GM23338 (cell line): ENCODE data around the gene UQCR11. TPM values are rescaled to one million over a fixed set of nuclear protein-coding genes. Genes with fewer than 3 reads are reported as not detected.
A peak's percentile ranks its signal among the peaks of the same experiment; 100 is the strongest.

Experiments used
- ATAC-seq: fragments of 200-7000 bp; cut with Tn5 transposase; 3 replicates; pipeline ENCODE4 v1.9.1; 2020
- DNase-seq: peaks from one replicate; pipeline ENCODE4 v3.0.0-alpha.2; 2015; ENCODE audit warnings: low spot score
- H2AFZ ChIP-seq: fragments of 200-600 bp; sonication (generic); 2 replicates; pipeline ENCODE4 v1.8.0; 2016; ENCODE audit warnings: antibody characterized with exemption, mild to moderate bottlenecking, moderate library complexity
- H3F3A ChIP-seq: fragments of 200-600 bp; sonication (generic); replicated peaks from 2 replicates; pipeline ENCODE4 v1.8.0; 2017; ENCODE audit warnings: antibody characterized with exemption, mixed run types, low read depth
- H3K27ac ChIP-seq: fragments of 200-600 bp; sonication (generic); 2 replicates; pipeline ENCODE4 v1.6.1; 2016; ENCODE audit warnings: low read depth
- H3K27me3 ChIP-seq: fragments of 200-600 bp; sonication (generic); 2 replicates; pipeline ENCODE4 v1.8.0; 2016; ENCODE audit warnings: mild to moderate bottlenecking, mixed run types, moderate library complexity; ENCODE audit not compliant: insufficient read depth
- H3K36me3 ChIP-seq: fragments of 200-600 bp; sonication (generic); 2 replicates; pipeline ENCODE4 v1.8.0; 2016; ENCODE audit warnings: mild to moderate bottlenecking; ENCODE audit not compliant: insufficient read depth
- H3K4me1 ChIP-seq: fragments of 200-600 bp; sonication (generic); 2 replicates; pipeline ENCODE4 v1.8.0; 2016; ENCODE audit warnings: mild to moderate bottlenecking, moderate library complexity; ENCODE audit not compliant: insufficient read depth
- H3K4me2 ChIP-seq: fragments of 200-600 bp; sonication (generic); 2 replicates; pipeline ENCODE4 v1.7.1; 2017; ENCODE audit warnings: mixed run types
- H3K4me3 ChIP-seq: fragments of 200-600 bp; sonication (generic); 2 replicates; pipeline ENCODE4 v1.6.1; 2016; ENCODE audit warnings: mixed run types
- H3K79me2 ChIP-seq: fragments of 200-600 bp; sonication (generic); replicated peaks from 2 replicates; pipeline ENCODE4 v1.8.0; 2017; ENCODE audit warnings: mild to moderate bottlenecking; ENCODE audit not compliant: insufficient read depth
- H3K9me2 ChIP-seq: fragments of 200-600 bp; sonication (generic); 2 replicates; pipeline ENCODE4 v1.8.0; 2017; ENCODE audit not compliant: insufficient read depth
- H4K20me1 ChIP-seq: fragments of 200-600 bp; sonication (generic); replicated peaks from 2 replicates; pipeline ENCODE4 v1.8.0; 2017; ENCODE audit warnings: mild to moderate bottlenecking; ENCODE audit not compliant: insufficient read depth
- H3K27ac Mint-ChIP-seq: 2 replicates; pipeline ENCODE4 v1.8.0; 2020; ENCODE audit warnings: inconsistent platforms, mild to moderate bottlenecking, moderate library complexity, mixed read lengths
- H3K27me3 Mint-ChIP-seq: 3 replicates; pipeline ENCODE4 v1.8.0; 2022; ENCODE audit warnings: low read depth, mild to moderate bottlenecking, moderate library complexity, mixed read lengths, inconsistent platforms; ENCODE audit not compliant: insufficient read depth, poor library complexity
- H3K36me3 Mint-ChIP-seq: 3 replicates; pipeline ENCODE4 v1.8.0; 2021; ENCODE audit warnings: low read depth, mild to moderate bottlenecking, inconsistent platforms, moderate library complexity, mixed read lengths
- H3K4me1 Mint-ChIP-seq: 3 replicates; pipeline ENCODE4 v1.8.0; 2020; ENCODE audit warnings: mild to moderate bottlenecking, inconsistent platforms, mixed read lengths
- H3K4me3 Mint-ChIP-seq: 3 replicates; pipeline ENCODE4 v1.8.0; 2021; ENCODE audit warnings: moderate library complexity, mild to moderate bottlenecking, inconsistent platforms, mixed read lengths
- H3K9me3 Mint-ChIP-seq: 3 replicates; pipeline ENCODE4 v1.8.0; 2020; ENCODE audit warnings: moderate library complexity, mild to moderate bottlenecking, inconsistent platforms, mixed read lengths
- CREB1 ChIP-seq: fragments of 250-450 bp; sonication (Bioruptor Pico); IDR thresholded peaks from 2 replicates; pipeline ENCODE4 v1.5.0; 2020; ENCODE audit warnings: low read depth, mild to moderate bottlenecking, moderate library complexity
- EZH2phosphoT487 ChIP-seq: fragments of 200-600 bp; sonication (generic); IDR thresholded peaks from one replicate; pipeline ENCODE4 v1.8.1; 2018; ENCODE audit warnings: antibody characterized with exemption; ENCODE audit not compliant: unreplicated experiment
- JUNB ChIP-seq: IDR thresholded peaks from one replicate; pipeline ENCODE4 v1.6.1; 2016; ENCODE audit warnings: antibody characterized with exemption; ENCODE audit not compliant: unreplicated experiment
- REST ChIP-seq: IDR thresholded peaks from one replicate; pipeline ENCODE4 v1.6.1; 2018; ENCODE audit warnings: antibody characterized with exemption; ENCODE audit not compliant: unreplicated experiment
- STAT1 ChIP-seq: IDR thresholded peaks from one replicate; pipeline ENCODE4 v1.6.1; 2016; ENCODE audit warnings: antibody characterized with exemption; ENCODE audit not compliant: unreplicated experiment
- ZNF114 ChIP-seq: fragments of 250-450 bp; sonication (Bioruptor Pico); IDR thresholded peaks from 2 replicates; pipeline ENCODE4 v1.5.0; 2020; ENCODE audit warnings: mild to moderate bottlenecking, moderate library complexity
- ZNF462 ChIP-seq: fragments of 250-450 bp; sonication (Bioruptor Pico); IDR thresholded peaks from 2 replicates; pipeline ENCODE4 v1.5.0; 2020; ENCODE audit warnings: mild to moderate bottlenecking, moderate library complexity
- polyA plus RNA-seq: library from polyadenylated mRNA; unstranded; fragments of >200 nt; fragmentation: Nextera tagmentation; extraction: Ambion mirVana; gene quantifications from 2 replicates; pipeline ENCODE4 v1.2.1, GENCODE V29; 2016
- total RNA-seq: library from RNA; depleted of rRNA; stranded (reverse); fragments of >200 nt; shearing (Covaris generic); gene quantifications from 2 replicates; pipeline ENCODE4 v1.2.3, GENCODE V29; 2014
- TF ChIP-seq, protein P1 (sequence below): IDR thresholded peaks from 2 replicates; pipeline ENCODE4 v1.6.1; 2016; ENCODE audit warnings: antibody characterized with exemption
- TF ChIP-seq, protein P2 (sequence below), 2 experiments: fragments of 200-600 bp in 1 of 2; sonication (generic) in 1 of 2; conservative IDR thresholded peaks; 2 replicates each; pipeline versions ENCODE4 v1.5.1 to v1.6.1; 2016 to 2017; ENCODE audit warnings: antibody characterized with exemption in 2 of 2, low read depth in 2 of 2, mild to moderate bottlenecking in 2 of 2, moderate library complexity in 1 of 2

Gene UQCR11
- total and polyA plus RNA-seq, 2 experiments from 2014 or later: 46.4 to 413 TPM

- Mint-ChIP-seq H3K27me3 (peaks cover 12% of the 10 kb centered on the region), H3K36me3 (peaks cover 7% of the 10 kb centered on the region; the same call in 1 of the 3 replicates), H3K4me3 (no peak overlapping the region), H3K4me1 (no peaks in the 10 kb centered on the region), H3K9me3 (peaks cover 3% of the 10 kb centered on the region; the same call in 2 of the 3 replicates), H3K27ac (no peak overlapping the region)
- DNase-seq: no peak
- no peak overlapping the region for H3K4me3 ChIP-seq
- H4K20me1 ChIP-seq: peaks cover 16% of the 10 kb centered on the region
- H3K4me2 ChIP-seq: no peak overlapping the region
- TF ChIP-seq REST (no peak), STAT1 (no peak), ZNF114 (CRISPR knock-in tag) (no peak), CREB1 (CRISPR knock-in tag) (no peak), EZH2phosphoT487 (no peak)
- TF ChIP-seq, protein P1, sequence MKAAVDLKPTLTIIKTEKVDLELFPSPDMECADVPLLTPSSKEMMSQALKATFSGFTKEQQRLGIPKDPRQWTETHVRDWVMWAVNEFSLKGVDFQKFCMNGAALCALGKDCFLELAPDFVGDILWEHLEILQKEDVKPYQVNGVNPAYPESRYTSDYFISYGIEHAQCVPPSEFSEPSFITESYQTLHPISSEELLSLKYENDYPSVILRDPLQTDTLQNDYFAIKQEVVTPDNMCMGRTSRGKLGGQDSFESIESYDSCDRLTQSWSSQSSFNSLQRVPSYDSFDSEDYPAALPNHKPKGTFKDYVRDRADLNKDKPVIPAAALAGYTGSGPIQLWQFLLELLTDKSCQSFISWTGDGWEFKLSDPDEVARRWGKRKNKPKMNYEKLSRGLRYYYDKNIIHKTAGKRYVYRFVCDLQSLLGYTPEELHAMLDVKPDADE: no peak
- TF ChIP-seq, protein P2, sequence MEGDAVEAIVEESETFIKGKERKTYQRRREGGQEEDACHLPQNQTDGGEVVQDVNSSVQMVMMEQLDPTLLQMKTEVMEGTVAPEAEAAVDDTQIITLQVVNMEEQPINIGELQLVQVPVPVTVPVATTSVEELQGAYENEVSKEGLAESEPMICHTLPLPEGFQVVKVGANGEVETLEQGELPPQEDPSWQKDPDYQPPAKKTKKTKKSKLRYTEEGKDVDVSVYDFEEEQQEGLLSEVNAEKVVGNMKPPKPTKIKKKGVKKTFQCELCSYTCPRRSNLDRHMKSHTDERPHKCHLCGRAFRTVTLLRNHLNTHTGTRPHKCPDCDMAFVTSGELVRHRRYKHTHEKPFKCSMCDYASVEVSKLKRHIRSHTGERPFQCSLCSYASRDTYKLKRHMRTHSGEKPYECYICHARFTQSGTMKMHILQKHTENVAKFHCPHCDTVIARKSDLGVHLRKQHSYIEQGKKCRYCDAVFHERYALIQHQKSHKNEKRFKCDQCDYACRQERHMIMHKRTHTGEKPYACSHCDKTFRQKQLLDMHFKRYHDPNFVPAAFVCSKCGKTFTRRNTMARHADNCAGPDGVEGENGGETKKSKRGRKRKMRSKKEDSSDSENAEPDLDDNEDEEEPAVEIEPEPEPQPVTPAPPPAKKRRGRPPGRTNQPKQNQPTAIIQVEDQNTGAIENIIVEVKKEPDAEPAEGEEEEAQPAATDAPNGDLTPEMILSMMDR (conservative IDR thresholded peaks at IDR 0.05; ENCODE audit: low read depth in 2 of 2): no peak
- no peaks in the 10 kb centered on the region; the same call in 1 of the 2 replicates for H3K4me1 ChIP-seq
- peaks cover 18% of the 10 kb centered on the region for H3K79me2 ChIP-seq
- peaks cover 3% of the 10 kb centered on the region; the same call in 1 of the 2 replicates for H3K36me3 ChIP-seq
- ATAC-seq: no peak
- H3F3A ChIP-seq: peaks cover 6% of the 10 kb centered on the region; the same call in 1 of the 2 replicates
- H2AFZ ChIP-seq: no peak overlapping the region
- H3K9me2 ChIP-seq: no peaks in the 10 kb centered on the region
- H3K27ac ChIP-seq: no peak overlapping the region
- H3K27me3 ChIP-seq: no peaks in the 10 kb centered on the region
These were observed 50.3 kb downstream of the UQCR11 start for GRCh38 chr19:1554968-1555367.

DNA sequence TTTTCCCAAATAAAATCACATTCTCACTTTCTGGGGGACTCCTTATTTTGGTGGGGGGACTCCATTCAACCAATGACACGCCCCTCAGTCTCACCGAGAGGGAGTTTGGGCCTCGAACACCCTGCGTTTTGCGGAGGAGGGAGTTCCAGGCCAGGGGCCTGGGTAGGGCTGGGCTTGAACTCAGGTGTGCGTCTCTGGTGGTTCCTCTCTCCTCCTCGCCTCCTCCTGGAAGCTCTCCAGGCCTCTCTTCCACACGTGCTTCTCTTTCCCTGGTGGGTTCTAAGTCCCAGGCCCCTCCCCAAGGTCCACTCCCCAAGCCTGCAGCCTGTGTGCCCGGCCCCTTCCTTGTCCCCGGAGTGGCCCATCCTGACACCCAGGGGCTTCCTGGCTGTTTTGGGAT is 51.8 kb downstream of the UQCR11 start:
- H3K4me1 ChIP-seq: no peaks in the 10 kb centered on the region; the same call in 1 of the 2 replicates
- H3K79me2 ChIP-seq: peaks cover 4% of the 10 kb centered on the region
- Mint-ChIP-seq H3K36me3 (peaks cover 7% of the 10 kb centered on the region; the same call in 1 of the 3 replicates), H3K4me1 (no peaks in the 10 kb centered on the region), H3K27ac (no peak overlapping the region), H3K9me3 (peaks cover 3% of the 10 kb centered on the region; the same call in 2 of the 3 replicates), H3K4me3 (no peak overlapping the region), H3K27me3 (peaks cover 12% of the 10 kb centered on the region)
- H4K20me1 ChIP-seq: peaks cover 7% of the 10 kb centered on the region
- no peak overlapping the region for H3K27ac ChIP-seq
- H3K27me3 ChIP-seq: no peaks in the 10 kb centered on the region
- peaks cover 6% of the 10 kb centered on the region; the same call in 1 of the 2 replicates for H3F3A ChIP-seq
- H2AFZ ChIP-seq: no peak overlapping the region
- H3K9me2 ChIP-seq: no peaks in the 10 kb centered on the region
- peak; percentile 41 for ATAC-seq
- H3K4me2 ChIP-seq: no peak overlapping the region
- peaks cover 3% of the 10 kb centered on the region; the same call in 1 of the 2 replicates for H3K36me3 ChIP-seq
- H3K4me3 ChIP-seq: no peak overlapping the region
- DNase-seq: no peak
- no peak for TF ChIP-seq JUNB
- no peak for TF ChIP-seq ZNF462 (CRISPR knock-in tag)
